HepG2 (cell line): ENCODE results near the gene RAD23A. TPM values are rescaled to one million over a fixed set of nuclear protein-coding genes. Genes with fewer than 3 reads are reported as not detected.
A peak's percentile ranks its signal among the peaks of the same experiment; 100 is the strongest.

Experiments
- ATAC-seq: fragments of 200-7000 bp; cut with Tn5 transposase; 3 replicates; pipeline ENCODE4 v1.9.1; 2020; ENCODE audit warnings: mild to moderate bottlenecking, moderate library complexity
- BruUV-seq: library from RNA; stranded (reverse); fragments of 400-500 nt; replicated peaks from 2 replicates; lab custom pipeline; 2021; lab: Mats Ljungman, UMichigan
- CTCF ChIA-PET: fragments of 300-600 bp; formaldehyde crosslinking; extraction: SDS; loops from one replicate; lab custom pipeline; 2021; ENCODE audit warnings: low total read pairs, inconsistent platforms, low intra/inter-chr PET ratio; lab: Yijun Ruan, JAX
- POLR2A ChIA-PET: fragments of 350-600 bp; sonication (Branson Sonifier 250); formaldehyde crosslinking; loops from one replicate; lab custom pipeline; 2020; ENCODE audit warnings: antibody characterized with exemption, inconsistent platforms; lab: Yijun Ruan, JAX
- DNase-seq: peaks from one replicate; pipeline ENCODE4 v3.0.0-alpha.2; 2015; ENCODE audit warnings: low spot score
- FAIRE-seq: peaks from 3 replicates; lab custom pipeline; 2011; peaks lifted over from hg19 to GRCh38; lab: Jason Lieb, UNC
- H2AFZ ChIP-seq: one replicate; pipeline ENCODE4 v1.6.1; 2011; ENCODE audit warnings: low read length, inconsistent platforms
- H3K27ac ChIP-seq: fragments of 300-600 bp; 3 replicates; pipeline ENCODE4 v1.8.0; 2011; ENCODE audit warnings: mixed run types, mild to moderate bottlenecking, mixed read lengths, low read length, inconsistent platforms; ENCODE audit not compliant: insufficient read depth; ENCODE audit errors: extremely low read length
- H3K27me3 ChIP-seq, 2 experiments: fragments of 200-600 bp in 1 of 2; 2 replicates in 1 of 2; 3 replicates in 1 of 2; pipeline versions ENCODE4 v1.6.0 to v1.8.0; 2011; ENCODE audit warnings: low read length in 2 of 2, mild to moderate bottlenecking in 2 of 2, moderate library complexity in 2 of 2, inconsistent platforms in 1 of 2; ENCODE audit not compliant: insufficient read depth in 2 of 2, control insufficient read depth in 1 of 2
- H3K36me3 ChIP-seq, 2 experiments: fragments of 200-600 bp in 1 of 2; replicated peaks in 1 of 2; 2 replicates in 1 of 2; 3 replicates in 1 of 2; pipeline versions ENCODE4 v1.5.1 to v1.8.0; 2011; ENCODE audit warnings: low read length in 2 of 2, inconsistent platforms in 1 of 2; ENCODE audit not compliant: insufficient read depth in 2 of 2, control insufficient read depth in 1 of 2
- H3K4me1 ChIP-seq: 2 replicates; pipeline ENCODE4 v1.5.1; 2012; ENCODE audit warnings: low read length, inconsistent platforms; ENCODE audit not compliant: insufficient read depth
- H3K4me2 ChIP-seq: 2 replicates; pipeline ENCODE4 v1.6.0; 2011; ENCODE audit warnings: low read depth, low read length, inconsistent platforms
- H3K4me3 ChIP-seq, 3 experiments: fragments of 200-600 bp in 1 of 3; sonication (generic), shearing (Covaris generic) in 1 of 3; replicated peaks in 1 of 3; 2 replicates each; pipeline ENCODE4 v1.5.1; 2011 to 2016; ENCODE audit warnings: low read length in 3 of 3, inconsistent platforms in 2 of 3, low read depth in 2 of 3, mild to moderate bottlenecking in 2 of 3, control low read depth in 1 of 3, mixed read lengths in 1 of 3; ENCODE audit not compliant: insufficient read depth in 1 of 3
- H3K79me2 ChIP-seq: one replicate; pipeline ENCODE4 v1.6.1; 2011; ENCODE audit warnings: low read length, inconsistent platforms; ENCODE audit not compliant: insufficient read depth
- H3K9ac ChIP-seq: 2 replicates; pipeline ENCODE4 v1.6.0; 2011; ENCODE audit warnings: mild to moderate bottlenecking, low read depth, low read length, inconsistent platforms; ENCODE audit not compliant: insufficient read depth
- H3K9me3 ChIP-seq: 2 replicates; pipeline ENCODE4 v1.5.1; 2012; ENCODE audit warnings: mild to moderate bottlenecking, low read length
- H4K20me1 ChIP-seq: 2 replicates; pipeline ENCODE4 v1.6.0; 2011; ENCODE audit warnings: inconsistent platforms, mild to moderate bottlenecking, low read length, moderate library complexity; ENCODE audit not compliant: insufficient read depth
- ADNP ChIP-seq: sonication (generic); formaldehyde crosslinking; IDR thresholded peaks from 2 replicates; pipeline ENCODE4 v1.4.0; 2020; ENCODE audit warnings: missing genetic modification reagents
- AKAP8 ChIP-seq: sonication (generic); formaldehyde crosslinking; IDR thresholded peaks from 2 replicates; pipeline ENCODE4 v1.5.1; 2020; ENCODE audit warnings: mild to moderate bottlenecking, missing genetic modification reagents
- ATF7 ChIP-seq, 2 experiments: fragments of 450-650 bp in 1 of 2; sonication (generic) in 1 of 2; formaldehyde crosslinking in 1 of 2; IDR thresholded peaks; 2 replicates each; pipeline versions ENCODE4 v1.4.0 to v1.6.1; 2016 to 2020; ENCODE audit warnings: antibody characterized with exemption in 1 of 2, mild to moderate bottlenecking in 1 of 2, missing genetic modification reagents in 1 of 2
- ELF1 ChIP-seq: sonication (generic); formaldehyde crosslinking; IDR thresholded peaks from 2 replicates; pipeline ENCODE4 v1.4.0; 2020; ENCODE audit warnings: missing genetic modification reagents
- HHEX ChIP-seq: IDR thresholded peaks from 2 replicates; pipeline ENCODE4 v1.6.1; 2016; ENCODE audit warnings: control low read depth
- HNRNPH1 ChIP-seq: fragments of 200-400 bp; formaldehyde crosslinking; optimal IDR thresholded peaks from 2 replicates; pipeline ENCODE3; 2017; ENCODE audit warnings: mild to moderate bottlenecking, low read depth, low read length
- JARID2 ChIP-seq: sonication (generic); formaldehyde crosslinking; IDR thresholded peaks from 2 replicates; pipeline ENCODE4 v1.8.1; 2023; ENCODE audit warnings: missing genetic modification reagents, inconsistent platforms; ENCODE audit not compliant: insufficient replicate concordance
- JUNB ChIP-seq: sonication (generic); formaldehyde crosslinking; IDR thresholded peaks from 2 replicates; pipeline ENCODE4 v1.8.0; 2022; ENCODE audit warnings: missing genetic modification reagents, mild to moderate bottlenecking, borderline replicate concordance
- MYNN ChIP-seq: sonication (generic); formaldehyde crosslinking; IDR thresholded peaks from 2 replicates; pipeline ENCODE4 v1.4.0; 2020; ENCODE audit warnings: mild to moderate bottlenecking, low read depth, missing genetic modification reagents
- PLRG1 ChIP-seq: fragments of 450-650 bp; conservative IDR thresholded peaks from 2 replicates; pipeline ENCODE4 v1.6.1; 2016
- RARG ChIP-seq: sonication (generic); formaldehyde crosslinking; IDR thresholded peaks from 2 replicates; pipeline ENCODE4 v1.4.0; 2020; ENCODE audit warnings: low read depth, mild to moderate bottlenecking, missing genetic modification reagents
- ZBTB7A ChIP-seq: sonication (generic); formaldehyde crosslinking; IDR thresholded peaks from 2 replicates; pipeline ENCODE4 v1.8.0; 2022; ENCODE audit warnings: mild to moderate bottlenecking, missing genetic modification reagents
- ZNF180 ChIP-seq: sonication (generic); formaldehyde crosslinking; IDR thresholded peaks from 2 replicates; pipeline ENCODE4 v1.4.0; 2020; ENCODE audit warnings: low read depth, missing genetic modification reagents, borderline replicate concordance
- ZNF207 ChIP-seq: fragments of 450-650 bp; IDR thresholded peaks from 2 replicates; pipeline ENCODE4 v1.6.1; 2016; ENCODE audit warnings: antibody characterized with exemption, borderline replicate concordance
- ZNF225 ChIP-seq: sonication (generic); formaldehyde crosslinking; IDR thresholded peaks from 2 replicates; pipeline ENCODE4 v1.4.0; 2020; ENCODE audit warnings: mild to moderate bottlenecking, missing genetic modification reagents
- ZNF263 ChIP-seq: sonication (generic); formaldehyde crosslinking; IDR thresholded peaks from 2 replicates; pipeline ENCODE4 v1.4.0; 2020; ENCODE audit warnings: missing genetic modification reagents
- ZNF781 ChIP-seq: sonication (generic); formaldehyde crosslinking; IDR thresholded peaks from 2 replicates; pipeline ENCODE4 v1.5.1; 2020; ENCODE audit warnings: borderline replicate concordance, mild to moderate bottlenecking, missing genetic modification reagents; ENCODE audit errors: not compliant biosample characterization
- ZNF850 ChIP-seq: sonication (generic); formaldehyde crosslinking; conservative IDR thresholded peaks from 2 replicates; pipeline ENCODE4 v1.9.0; 2021; ENCODE audit warnings: mild to moderate bottlenecking, missing genetic modification reagents
- ZNF879 ChIP-seq: sonication (generic); formaldehyde crosslinking; IDR thresholded peaks from 2 replicates; pipeline ENCODE4 v1.8.1; 2023; ENCODE audit warnings: missing genetic modification reagents
- WGBS: methylation state at CpG from one replicate; pipeline ENCODE4 v1.1.6; 2017; ENCODE audit warnings: low lambda C conversion rate; 5-methylcytosine and 5-hydroxymethylcytosine counted together
- in situ Hi-C: cut with HindIII; loops from 2 replicates; pipeline ENCODE4 v1.10.0; 2017; ENCODE audit warnings: low pct_unique_long_range_greater_than_20kb; ENCODE audit not compliant: extremely low pct_ligation_motif_present
- intact Hi-C: fragments of 100-400 bp; cut with micrococcal nuclease; formaldehyde crosslinking; loops from one replicate; pipeline ENCODE4 v1.10.0; 2022; ENCODE audit not compliant: unreplicated experiment
- polyA plus RNA-seq, 8 experiments: library from polyadenylated mRNA; depleted of rRNA in 3 of 8; stranded (reverse) in 7 of 8; unstranded in 1 of 8; fragments of >200 nt; fragmentation: Illumina TruSeq in 4 of 8; extraction: Trizol in 4 of 8; gene quantifications; 2 replicates each; pipeline versions ENCODE4 v1.2.1 to v1.2.3, GENCODE V29; 2011 to 2016; ENCODE audit warnings: low read depth in 4 of 8, missing spikeins in 1 of 8, mixed read lengths in 1 of 8; ENCODE audit not compliant: insufficient read depth in 1 of 8
- total RNA-seq, 5 experiments: library from RNA; depleted of rRNA; stranded (reverse); fragments of >200 nt; fragmentation: Illumina TruSeq; extraction: Trizol; gene quantifications; 2 replicates each; pipeline ENCODE4 v1.2.3, GENCODE V29; 2016; ENCODE audit warnings: low read depth in 1 of 5
- TF ChIP-seq, protein P1 (sequence below): sonication (generic); formaldehyde crosslinking; IDR thresholded peaks from 2 replicates; pipeline ENCODE4 v1.4.0; 2020; ENCODE audit warnings: missing genetic modification reagents

Gene RAD23A
- total and polyA plus RNA-seq, 2 of the 13 experiments (the other 11 are each of a cell fraction or from before 2014, with no cell fraction given) = 42.5 to 54.2 TPM

DNA sequence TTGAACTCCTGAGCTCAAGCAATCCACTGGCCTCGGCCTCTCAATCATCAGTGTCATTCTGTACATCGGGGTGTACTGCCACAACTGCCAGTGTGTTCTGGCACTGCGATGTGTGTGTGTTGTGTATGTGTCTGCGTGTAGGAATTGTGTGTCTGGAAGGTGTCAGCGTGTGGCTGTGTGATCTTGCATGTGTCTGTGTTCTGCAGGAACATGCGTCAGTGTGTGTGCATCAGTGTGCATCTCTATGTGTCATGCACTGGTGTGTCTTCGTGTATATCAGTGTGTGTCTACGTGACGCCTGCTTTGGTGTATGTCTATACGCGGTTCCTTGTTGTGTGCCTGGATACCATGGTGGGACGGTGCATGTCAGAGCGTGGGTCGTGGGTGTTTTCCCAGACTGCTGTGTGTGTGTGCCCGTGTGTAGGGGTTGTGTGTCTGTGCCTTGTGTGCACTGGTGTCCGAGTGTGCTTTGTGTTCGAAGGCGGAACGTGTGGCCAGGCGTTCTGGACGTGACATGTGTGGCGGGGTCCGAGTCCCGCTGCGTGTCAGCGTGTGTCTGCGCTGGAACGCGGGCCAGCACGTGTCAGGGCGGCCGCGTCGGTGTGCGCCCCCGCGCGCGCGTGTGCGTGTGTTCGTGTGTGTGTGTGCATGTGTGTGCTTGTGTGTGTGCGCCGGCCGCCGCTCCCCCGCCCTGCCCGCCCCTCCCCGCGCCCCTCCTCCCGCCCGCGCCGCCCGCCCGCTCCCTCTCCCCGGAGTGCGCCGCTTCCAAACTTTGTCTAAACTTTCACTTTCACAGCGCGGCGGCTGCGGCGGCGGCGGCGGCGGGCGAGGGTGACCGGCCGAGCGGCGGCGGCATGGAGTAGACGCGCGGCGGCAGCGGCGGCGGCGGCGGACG, 49.3 kb downstream of the RAD23A start, which contains the start of gene NFIX (continued):
- no peak for TF ChIP-seq ZNF207
- peak; percentile 85; the same call in 1 of the 2 replicates for TF ChIP-seq ZNF225 (CRISPR knock-in tag)

DNA sequence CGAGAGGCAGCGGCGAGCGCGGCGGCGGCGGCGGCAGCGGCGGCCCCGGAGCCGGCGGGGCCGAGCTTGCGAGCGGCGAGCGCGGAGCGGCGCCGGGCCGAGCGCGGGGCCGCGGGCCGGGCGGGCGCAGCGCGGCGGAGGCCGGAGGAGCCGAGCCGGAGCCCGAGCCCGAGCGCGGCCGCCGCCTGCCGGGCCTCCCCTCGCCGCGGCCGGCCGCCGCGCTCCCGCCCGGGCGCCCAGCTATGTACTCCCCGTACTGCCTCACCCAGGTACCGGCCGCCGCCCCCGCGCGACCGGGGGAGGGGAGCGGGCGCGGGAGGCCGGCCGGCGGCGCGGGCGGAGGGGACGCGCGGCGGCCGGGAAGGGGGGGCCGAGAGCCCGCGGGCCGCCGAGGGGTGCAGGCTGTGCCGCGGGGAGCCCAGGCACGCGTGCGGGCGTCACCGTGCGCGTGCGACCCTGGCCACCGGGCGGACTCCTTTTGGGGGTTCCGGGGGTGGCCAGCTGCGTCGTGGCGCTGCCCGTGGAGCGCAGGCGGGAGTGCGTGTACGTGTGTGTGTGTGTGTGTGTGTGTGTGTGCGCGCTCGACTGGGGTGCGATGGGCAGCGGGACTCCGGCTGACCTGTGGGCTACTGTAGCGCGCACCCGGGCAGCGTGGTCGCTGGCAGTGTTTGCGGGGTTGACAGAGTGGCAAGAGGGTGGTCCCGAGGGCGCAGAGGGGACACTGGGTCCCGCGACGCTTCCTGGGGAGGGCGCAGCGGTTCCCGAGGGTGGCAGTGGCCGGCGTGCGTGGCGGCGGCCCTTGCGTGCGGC, 50.1 kb downstream of the RAD23A start:
- Histone ChIP-seq H3K79me2 (peaks cover 29% of the 10 kb centered on the region), H3K4me2 (peak overlapping the region; percentile 83), H3K36me3 (peaks cover 3 to 10% of the 10 kb centered on the region in 2 experiments; a peak in 4 of 5 replicates), H2AFZ (no peak overlapping the region), H3K4me1 (peaks cover 32% of the 10 kb centered on the region), H3K4me3 (peak overlapping the region; percentile 79 to 96 (median 85); a peak in 5 of 6 replicates), H3K27me3 (no peaks in the 10 kb centered on the region), H3K27ac (peak overlapping the region; percentile 58), H3K9me3 (no peaks in the 10 kb centered on the region), H4K20me1 (peaks cover 4% of the 10 kb centered on the region; the same call in 1 of the 2 replicates), H3K9ac (peak overlapping the region; percentile 78)
- in situ Hi-C loops = no loop called here
- intact Hi-C loops = no loop called here
- ATAC-seq (peak; percentile 43), FAIRE-seq (no peak), DNase-seq (no peak)
- ChIA-PET CTCF (no interaction called here), POLR2A (interaction anchor here (1.4 to 2.1 kb wide), 2 partner anchors 10 to 65 kb away, joined by 9 to 13 read pairs; no protein-coding TSS in a partner anchor)
- 0% methylated on average over 7 of the region's 129 CpGs for WGBS
- BruUV-seq = no TSS peak
- TF ChIP-seq ZNF879 (CRISPR knock-in tag) (no peak), ZNF850 (CRISPR knock-in tag) (no peak), ZNF180 (CRISPR knock-in tag) (no peak), MYNN (CRISPR knock-in tag) (0 out of 2 replicates have a peak, but pooled peaks have one; percentile 1), PLRG1 (no peak), ELF1 (CRISPR knock-in tag) (no peak), JARID2 (CRISPR knock-in tag) (no peak), ATF7 (IDR thresholded peaks at IDR 0.05) (no peak), ATF7 (CRISPR knock-in tag; IDR thresholded peaks at IDR 0.05) (no peak), ADNP (CRISPR knock-in tag) (no peak), RARG (no peak), ZNF263 (CRISPR knock-in tag) (0 out of 2 replicates have a peak, but pooled peaks have one; percentile 37), AKAP8 (no peak), ZBTB7A (CRISPR knock-in tag) (no peak), HHEX (CRISPR knock-in tag) (no peak), HNRNPH1 (no peak), JUNB (CRISPR knock-in tag) (no peak), ZNF781 (CRISPR knock-in tag) (no peak)
- TF ChIP-seq, protein P1, sequence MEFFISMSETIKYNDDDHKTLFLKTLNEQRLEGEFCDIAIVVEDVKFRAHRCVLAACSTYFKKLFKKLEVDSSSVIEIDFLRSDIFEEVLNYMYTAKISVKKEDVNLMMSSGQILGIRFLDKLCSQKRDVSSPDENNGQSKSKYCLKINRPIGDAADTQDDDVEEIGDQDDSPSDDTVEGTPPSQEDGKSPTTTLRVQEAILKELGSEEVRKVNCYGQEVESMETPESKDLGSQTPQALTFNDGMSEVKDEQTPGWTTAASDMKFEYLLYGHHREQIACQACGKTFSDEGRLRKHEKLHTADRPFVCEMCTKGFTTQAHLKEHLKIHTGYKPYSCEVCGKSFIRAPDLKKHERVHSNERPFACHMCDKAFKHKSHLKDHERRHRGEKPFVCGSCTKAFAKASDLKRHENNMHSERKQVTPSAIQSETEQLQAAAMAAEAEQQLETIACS (CRISPR knock-in tag) = peak; percentile 44
